Measurements from ENCODE around the gene COX5A. TPM values are rescaled to one million over a fixed set of nuclear protein-coding genes. Genes with fewer than 3 reads are reported as not detected.
A peak's percentile ranks its signal among the peaks of the same experiment; 100 is the strongest.

COX5A gene
- total and polyA plus RNA-seq, 11 donors = 754 to 2,918 (median 1,211) TPM

GRCh38 chr15:74906067-74906449 is 31.8 kb downstream of the COX5A start:
- Histone ChIP-seq H3K36me3 (peaks cover 3 to 52% (median 38%) of the 10 kb centered on the region in 9 donors), H3K9me3 (no peaks in the 10 kb centered on the region), H3K4me1 (peaks cover 0 to 36% (median 24%) of the 10 kb centered on the region in 12 donors), H3K4me3 (peak overlapping the region; percentile 62 to 99 (median 86)), H3K27me3 (no peaks in the 10 kb centered on the region), H3K27ac (peak overlapping the region; percentile 90 to 99 (median 96))
- ATAC-seq (peak in 3 of 4 donors; percentile 11 to 21 (median 11)), DNase-seq (peak in 2 of 5 donors; percentile 25 to 34)
- no peak for TF ChIP-seq POLR2A (IDR thresholded peaks at IDR 0.05)
- TF ChIP-seq CTCF (IDR thresholded peaks at IDR 0.05) = no peak
- intact Hi-C loops (cut with DNase I) = loop anchor here in 4 of 10 donors (2.0 to 10.0 kb wide), 5 partner anchors 31 to 64 kb away; partner anchors contain the start of genes ULK3 (in 2 of the 4), COX5A (in 1 of the 4) and SCAMP2 (in 1 of the 4)
- WGBS, 4 donors = 0 to 2% (median 0%) methylated on average over 8 to 20 of the region's 20 CpGs

- peaks cover 0 to 38% (median 24%) of the 10 kb centered on the region in 12 donors for H3K4me1 ChIP-seq
These were observed 33.6 kb downstream of the COX5A start for GRCh38 chr15:74904190-74904805.

GRCh38 chr15:74903676-74904075 is 34.2 kb downstream of the COX5A start:
- intact Hi-C loops (cut with DNase I) = loop anchor here in 7 of 10 donors (5.0 to 10.0 kb wide), 5 partner anchors 46 to 131 kb away; partner anchors contain the start of gene ULK3 (in 3 of the 7)
- ATAC-seq = no peak
- Histone ChIP-seq H3K4me1 (peaks cover 0 to 38% (median 24%) of the 10 kb centered on the region in 12 donors), H3K9me3 (no peaks in the 10 kb centered on the region), H3K4me3 (no peak overlapping the region), H3K36me3 (peaks cover 3 to 63% (median 62%) of the 10 kb centered on the region in 9 donors), H3K27me3 (no peaks in the 10 kb centered on the region), H3K27ac (no peak overlapping the region)
- no peak for TF ChIP-seq POLR2A (IDR thresholded peaks at IDR 0.05)
- 93 to 100% (median 95%) methylated on average over 1 of the region's 1 CpG for WGBS, 4 donors
- DNase-seq = no peak

More at GRCh38 chr15:74904190-74904805, 33.6 kb downstream of the COX5A start:
- no peak for TF ChIP-seq CTCF (IDR thresholded peaks at IDR 0.05)
- no peak for TF ChIP-seq POLR2A (IDR thresholded peaks at IDR 0.05)
- 90 to 92% (median 91%) methylated on average over 7 of the region's 7 CpGs for WGBS, 4 donors
- Histone ChIP-seq H3K9me3 (no peaks in the 10 kb centered on the region), H3K27ac (no peak overlapping the region), H3K27me3 (no peaks in the 10 kb centered on the region), H3K4me3 (no peak overlapping the region), H3K36me3 (peaks cover 3 to 57% (median 55%) of the 10 kb centered on the region in 9 donors)
- no peak for ATAC-seq
- DNase-seq = no peak
- intact Hi-C loops (cut with DNase I) = loop anchor here in 7 of 10 donors (5.0 to 10.0 kb wide), 5 partner anchors 47 to 132 kb away; partner anchors contain the start of gene ULK3 (in 3 of the 7)

- intact Hi-C loops (cut with DNase I) = loop anchor here in 7 of 10 donors (1.0 to 10.0 kb wide), 6 partner anchors 45 to 130 kb away; partner anchors contain the start of gene ULK3 (in 4 of the 7)
- DNase-seq = peak in 1 of 5 donors; percentile 7
- TF ChIP-seq POLR2A (IDR thresholded peaks at IDR 0.05) (no peak), CTCF (IDR thresholded peaks at IDR 0.05) (no peak)
- H3K27ac ChIP-seq = no peak overlapping the region
- 82 to 96% (median 89%) methylated on average over 4 of the region's 4 CpGs for WGBS, 4 donors
- H3K27me3 ChIP-seq = no peaks in the 10 kb centered on the region
- H3K36me3 ChIP-seq = peaks cover 3 to 73% (median 69%) of the 10 kb centered on the region in 9 donors
- peaks cover 0 to 42% (median 20%) of the 10 kb centered on the region in 12 donors for H3K4me1 ChIP-seq
- no peaks in the 10 kb centered on the region for H3K9me3 ChIP-seq
- ATAC-seq = no peak
- H3K4me3 ChIP-seq = no peak overlapping the region
These were observed 35.4 kb downstream of the COX5A start for GRCh38 chr15:74902295-74903075.
